Left ventricle myocardium inferior (tissue), 1 donor: ENCODE data around the gene TBRG4. TPM values are rescaled to one million over a fixed set of nuclear protein-coding genes. Genes with fewer than 3 reads are reported as not detected.

ENCODE experiments used
- DNase-seq: peaks from one replicate; pipeline ENCODE4 v3.0.0-alpha.2; 2020
- H3K27ac ChIP-seq: fragments of 200-600 bp; replicated peaks from 2 replicates; pipeline ENCODE4 v1.8.0; 2021
- H3K27me3 ChIP-seq: fragments of 200-600 bp; 2 replicates; pipeline ENCODE4 v1.8.0; 2021; ENCODE audit warnings: low read depth
- H3K36me3 ChIP-seq: fragments of 200-600 bp; 2 replicates; pipeline ENCODE4 v1.8.0; 2021
- H3K4me1 ChIP-seq: fragments of 200-600 bp; 2 replicates; pipeline ENCODE4 v1.8.0; 2021
- H3K4me3 ChIP-seq: fragments of 200-600 bp; 2 replicates; pipeline ENCODE4 v1.8.0; 2021; ENCODE audit warnings: mild to moderate bottlenecking, moderate library complexity
- H3K9me3 ChIP-seq: fragments of 200-600 bp; replicated peaks from 2 replicates; pipeline ENCODE4 v1.8.0; 2021
- intact Hi-C: fragments of 100-400 bp; cut with micrococcal nuclease; formaldehyde crosslinking; loops from one replicate; pipeline ENCODE4 v1.11.0; 2022
- total RNA-seq: library from RNA; stranded (reverse); fragmentation: NEBNext Ultra II Directional; extraction: Animal tissue kit (Norgen Biotek cat#: 25700); gene quantifications from one replicate; pipeline ENCODE4 v1.2.1, GENCODE V29; 2021
- TF ChIP-seq, protein P1 (sequence below): fragments of 200-600 bp; IDR thresholded peaks from 2 replicates; pipeline ENCODE4 v1.8.0; 2021; ENCODE audit warnings: antibody characterized with exemption, mild to moderate bottlenecking, borderline replicate concordance
- donor health status: DM: no; HTN: yes; CAD: no; lungs with severe emphysema.

The TBRG4 gene
- total RNA-seq, 1 donor from 2014 or later, result 79.3 TPM

DNA sequence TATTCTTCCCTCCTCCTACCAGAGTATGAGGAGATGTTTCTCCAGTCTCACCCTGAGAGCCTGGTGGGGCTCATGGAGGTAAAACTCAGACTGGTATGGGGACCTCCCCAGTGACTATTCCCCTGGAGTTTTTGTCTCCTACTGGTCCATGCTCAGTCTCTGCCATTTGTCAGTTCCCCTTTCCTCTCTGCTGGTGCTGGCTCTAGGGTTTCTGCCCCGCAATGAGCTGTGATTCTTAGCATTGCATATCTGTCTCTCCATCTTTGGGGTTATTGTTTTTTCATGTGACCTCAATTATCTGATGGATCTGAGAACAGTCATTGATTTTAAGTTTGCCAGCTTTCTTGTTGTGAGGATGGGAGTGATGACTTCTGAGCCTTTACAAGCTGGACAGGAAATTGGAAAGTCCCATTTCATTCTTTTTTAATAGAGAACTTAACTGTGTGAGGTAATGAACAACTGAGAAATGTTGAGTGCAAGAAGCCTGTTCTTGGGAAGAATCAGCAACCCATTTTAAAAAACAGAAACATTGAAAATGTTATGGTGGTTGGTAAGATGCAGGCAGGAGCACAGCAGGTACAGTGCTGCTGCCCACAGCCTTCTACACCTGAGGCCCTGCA lies 49.6 kb downstream of the TBRG4 start:
- intact Hi-C loops, result no loop called here
- Histone ChIP-seq H3K36me3 (peaks cover 29% of the 10 kb centered on the region), H3K4me3 (no peak overlapping the region), H3K9me3 (no peaks in the 10 kb centered on the region), H3K27ac (no peak overlapping the region), H3K27me3 (no peaks in the 10 kb centered on the region), H3K4me1 (peaks cover 17% of the 10 kb centered on the region)
- TF ChIP-seq, protein P1, sequence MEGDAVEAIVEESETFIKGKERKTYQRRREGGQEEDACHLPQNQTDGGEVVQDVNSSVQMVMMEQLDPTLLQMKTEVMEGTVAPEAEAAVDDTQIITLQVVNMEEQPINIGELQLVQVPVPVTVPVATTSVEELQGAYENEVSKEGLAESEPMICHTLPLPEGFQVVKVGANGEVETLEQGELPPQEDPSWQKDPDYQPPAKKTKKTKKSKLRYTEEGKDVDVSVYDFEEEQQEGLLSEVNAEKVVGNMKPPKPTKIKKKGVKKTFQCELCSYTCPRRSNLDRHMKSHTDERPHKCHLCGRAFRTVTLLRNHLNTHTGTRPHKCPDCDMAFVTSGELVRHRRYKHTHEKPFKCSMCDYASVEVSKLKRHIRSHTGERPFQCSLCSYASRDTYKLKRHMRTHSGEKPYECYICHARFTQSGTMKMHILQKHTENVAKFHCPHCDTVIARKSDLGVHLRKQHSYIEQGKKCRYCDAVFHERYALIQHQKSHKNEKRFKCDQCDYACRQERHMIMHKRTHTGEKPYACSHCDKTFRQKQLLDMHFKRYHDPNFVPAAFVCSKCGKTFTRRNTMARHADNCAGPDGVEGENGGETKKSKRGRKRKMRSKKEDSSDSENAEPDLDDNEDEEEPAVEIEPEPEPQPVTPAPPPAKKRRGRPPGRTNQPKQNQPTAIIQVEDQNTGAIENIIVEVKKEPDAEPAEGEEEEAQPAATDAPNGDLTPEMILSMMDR, result no peak
- no peak for DNase-seq

DNA sequence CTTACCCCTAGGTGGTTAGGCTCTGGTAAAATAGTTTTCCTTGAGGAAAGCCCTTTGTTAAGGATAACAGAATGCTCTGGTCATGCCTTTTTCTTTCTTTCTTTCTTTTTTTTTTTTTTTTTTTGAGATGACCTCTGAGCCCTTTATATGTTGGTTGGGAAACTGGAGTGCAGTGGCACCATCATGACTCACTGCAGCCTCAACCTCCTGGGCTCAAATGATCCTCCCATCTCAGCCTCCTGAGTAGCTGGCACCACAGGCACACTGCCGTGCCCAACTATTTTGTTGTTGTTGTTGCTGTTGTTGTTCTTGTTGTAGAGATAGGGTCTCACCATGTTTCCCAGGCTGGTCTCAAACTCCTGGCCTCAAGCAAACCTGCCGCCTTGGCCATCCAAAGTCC lies 50.1 kb downstream of the TBRG4 start:
- no peak overlapping the region for H3K4me3 ChIP-seq
- peaks cover 17% of the 10 kb centered on the region for H3K4me1 ChIP-seq
- peaks cover 26% of the 10 kb centered on the region for H3K36me3 ChIP-seq
- no peak for DNase-seq
- TF ChIP-seq, protein P1, result no peak
- H3K27me3 ChIP-seq, result no peaks in the 10 kb centered on the region
- H3K27ac ChIP-seq, result no peak overlapping the region
- no peaks in the 10 kb centered on the region for H3K9me3 ChIP-seq
- intact Hi-C loops, result no loop called here

DNA sequence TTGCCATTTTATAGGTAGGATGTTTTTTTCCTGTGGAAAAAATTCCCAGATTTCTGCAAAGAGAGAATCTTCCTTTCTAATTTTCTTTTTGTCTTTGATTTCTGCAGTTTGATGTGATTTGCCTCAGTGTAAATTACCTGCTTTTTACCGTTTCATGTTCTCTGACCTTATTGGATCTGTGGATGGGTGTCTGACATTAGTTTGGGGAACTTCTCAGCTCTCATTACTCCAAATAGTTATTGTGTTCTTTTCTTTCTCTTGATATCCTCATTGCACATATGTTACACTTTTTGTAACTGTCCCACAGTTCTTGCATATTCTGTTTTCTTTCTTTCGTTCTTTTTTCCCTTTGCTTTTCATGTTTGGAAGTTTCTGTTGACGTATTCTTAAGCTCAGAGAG lies 51.2 kb downstream of the TBRG4 start:
- intact Hi-C loops, result no loop called here
- TF ChIP-seq, protein P1, result no peak
- DNase-seq, result no peak
- peaks cover 15% of the 10 kb centered on the region for H3K36me3 ChIP-seq
- no peak overlapping the region for H3K27ac ChIP-seq
- H3K4me1 ChIP-seq, result peaks cover 11% of the 10 kb centered on the region
- no peaks in the 10 kb centered on the region for H3K9me3 ChIP-seq
- H3K27me3 ChIP-seq, result no peaks in the 10 kb centered on the region
- no peak overlapping the region for H3K4me3 ChIP-seq

DNA sequence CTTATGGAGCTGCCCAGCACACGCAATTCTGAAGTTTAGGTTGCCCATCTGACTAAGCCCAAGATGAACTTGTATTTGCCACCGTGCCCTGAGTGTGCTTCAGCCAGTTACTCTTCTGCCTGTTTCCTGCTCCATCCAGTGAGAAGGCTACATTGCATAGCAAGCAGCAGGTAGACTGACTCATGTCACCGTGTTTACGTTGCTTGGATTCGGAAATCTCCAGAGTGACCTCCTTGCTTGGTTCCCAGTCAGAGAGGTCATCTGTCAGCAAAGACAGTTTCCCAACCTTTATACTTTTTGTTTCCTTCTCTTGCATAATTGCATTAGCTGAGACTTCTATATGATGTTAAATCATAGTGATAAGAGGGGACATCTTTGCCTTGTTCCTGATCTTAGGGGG lies 53.6 kb downstream of the TBRG4 start:
- no peak for DNase-seq
- TF ChIP-seq, protein P1, result no peak
- intact Hi-C loops, result no loop called here

DNA sequence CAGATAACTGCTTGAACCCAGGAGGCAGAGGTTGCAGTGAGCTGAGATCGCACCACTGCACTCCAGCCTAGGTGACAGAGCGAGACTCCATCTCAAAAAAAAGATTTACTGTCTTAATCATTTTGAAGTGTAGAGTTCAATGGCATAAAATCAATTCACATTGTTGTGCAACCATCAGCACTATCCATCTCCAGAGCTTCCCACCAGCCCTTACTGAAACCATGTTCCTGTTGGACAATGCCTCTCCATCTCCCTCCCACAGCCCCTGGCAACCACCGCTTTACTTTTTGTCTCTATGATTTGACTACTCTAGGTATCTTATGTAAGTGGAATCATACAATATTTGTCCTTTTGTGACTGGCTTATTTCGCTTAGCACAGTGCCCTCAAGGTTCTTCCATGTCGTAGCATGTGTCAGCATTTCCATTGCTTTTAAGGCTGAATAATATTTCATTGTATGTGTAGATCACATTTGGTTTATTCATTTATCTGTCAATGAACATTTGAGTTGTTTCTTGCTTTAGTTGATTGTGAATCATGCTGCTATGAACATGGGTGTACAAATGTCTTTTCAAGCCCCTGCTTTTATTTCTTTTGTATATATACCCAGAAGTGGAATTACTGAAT lies 55.8 kb downstream of the TBRG4 start:
- TF ChIP-seq, protein P1, result no peak
- H3K9me3 ChIP-seq, result no peaks in the 10 kb centered on the region
- H3K27ac ChIP-seq, result no peak overlapping the region
- H3K4me3 ChIP-seq, result no peak overlapping the region
- no peaks in the 10 kb centered on the region for H3K27me3 ChIP-seq
- intact Hi-C loops, result no loop called here
- peaks cover 5% of the 10 kb centered on the region for H3K36me3 ChIP-seq
- peaks cover 3% of the 10 kb centered on the region for H3K4me1 ChIP-seq
- no peak for DNase-seq

More for the DNA sequence above, 53.6 kb downstream of the TBRG4 start:
- no peak overlapping the region for H3K4me3 ChIP-seq
- H3K4me1 ChIP-seq, result peaks cover 3% of the 10 kb centered on the region
- no peak overlapping the region for H3K27ac ChIP-seq
- H3K36me3 ChIP-seq, result peaks cover 5% of the 10 kb centered on the region
- H3K27me3 ChIP-seq, result no peaks in the 10 kb centered on the region
- no peaks in the 10 kb centered on the region for H3K9me3 ChIP-seq
